Thyroid gland (tissue), 4 donors: Measurements from ENCODE around the gene MAP1LC3B. TPM values are rescaled to one million over a fixed set of nuclear protein-coding genes. Genes with fewer than 3 reads are reported as not detected.

Experiments used
- DNase-seq, 2 donors: peaks; one replicate each; pipeline ENCODE4 v3.0.0-alpha.2; 2019
- H3K27ac ChIP-seq, 3 donors: fragments of 200-600 bp; sonication (generic); 1 replicate in 2 of 3; 2 replicates in 1 of 3; pipeline ENCODE4 v1.5.1; 2016 to 2019; ENCODE audit warnings: mild to moderate bottlenecking in 1 of 3, moderate library complexity in 1 of 3
- H3K27me3 ChIP-seq: fragments of 200-600 bp; sonication (generic); one replicate; pipeline ENCODE4 v1.5.1; 2019
- H3K36me3 ChIP-seq, 2 donors: fragments of 200-600 bp; sonication (generic); one replicate each; pipeline ENCODE4 v1.5.1; 2016 to 2019
- H3K4me1 ChIP-seq, 2 donors: fragments of 200-600 bp; sonication (generic); one replicate each; pipeline ENCODE4 v1.5.1; 2017 to 2019
- H3K4me3 ChIP-seq, 3 donors: fragments of 200-600 bp; sonication (generic); replicated peaks in 1 of 3; 1 replicate in 2 of 3; 2 replicates in 1 of 3; pipeline ENCODE4 v1.5.1; 2016; ENCODE audit warnings: mild to moderate bottlenecking in 1 of 3
- H3K9me3 ChIP-seq: fragments of 200-600 bp; sonication (generic); one replicate; pipeline ENCODE4 v1.5.1; 2017
- POLR2A ChIP-seq, 2 donors: fragments of 450-650 bp; IDR thresholded peaks; one replicate each; pipeline ENCODE4 v1.6.1; 2017; ENCODE audit warnings: antibody characterized with exemption in 2 of 2, mild to moderate bottlenecking in 2 of 2, moderate library complexity in 1 of 2
- WGBS, 2 donors: methylation state at CpG; one replicate each; pipeline ENCODE4 v1.1.5; 2017; 5-methylcytosine and 5-hydroxymethylcytosine counted together
- intact Hi-C: fragments of 100-400 bp; cut with DNase I; formaldehyde crosslinking; loops from one replicate; pipeline ENCODE4 v1.15.1; 2023
- total RNA-seq, 4 donors: library from RNA; depleted of rRNA; stranded (reverse); fragments of >200 nt; gene quantifications; one replicate each; pipeline ENCODE4 v1.2.3, GENCODE V29; 2016
- TF ChIP-seq, protein P1 (sequence below), 6 experiments: fragments of 200-600 bp in 3 of 6; fragments of 450-650 bp in 3 of 6; sonication (generic) in 3 of 6; IDR thresholded peaks; one replicate each; pipeline ENCODE4 v1.5.1; 2016 to 2019; ENCODE audit warnings: antibody characterized with exemption in 6 of 6, mild to moderate bottlenecking in 2 of 6, inconsistent platforms in 1 of 6, moderate library complexity in 1 of 6

Gene MAP1LC3B
- total RNA-seq, 4 donors from 2014 or later = 51.8 to 84.3 (median 67.3) TPM

DNA sequence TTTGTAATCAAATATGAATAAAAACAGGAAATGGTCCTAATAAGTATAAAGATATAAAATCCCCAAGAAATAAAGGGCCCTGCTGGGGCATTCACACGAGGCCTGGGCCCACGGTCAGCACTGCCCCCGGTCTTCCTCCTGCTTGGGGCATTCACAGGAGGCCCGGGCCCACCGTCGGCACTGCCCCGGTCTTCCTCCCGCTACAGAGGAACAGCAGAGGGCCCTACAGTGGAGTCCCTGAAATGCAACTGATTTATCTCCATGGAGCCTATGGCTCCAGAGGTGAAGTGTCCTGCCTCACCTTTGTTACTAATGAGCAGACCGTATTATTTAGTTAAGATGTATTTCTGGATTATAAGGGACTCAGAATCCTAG lies 46.5 kb downstream of the MAP1LC3B start:
- Histone ChIP-seq H3K36me3 (no peaks in the 10 kb centered on the region), H3K27me3 (no peaks in the 10 kb centered on the region), H3K27ac (peak overlapping the region in 2 of 3 donors; percentile 7 to 69), H3K9me3 (no peaks in the 10 kb centered on the region), H3K4me3 (no peak overlapping the region), H3K4me1 (peaks cover 19 to 31% of the 10 kb centered on the region in 2 donors)
- no peak for DNase-seq
- intact Hi-C loops = no loop called here
- TF ChIP-seq, protein P1, sequence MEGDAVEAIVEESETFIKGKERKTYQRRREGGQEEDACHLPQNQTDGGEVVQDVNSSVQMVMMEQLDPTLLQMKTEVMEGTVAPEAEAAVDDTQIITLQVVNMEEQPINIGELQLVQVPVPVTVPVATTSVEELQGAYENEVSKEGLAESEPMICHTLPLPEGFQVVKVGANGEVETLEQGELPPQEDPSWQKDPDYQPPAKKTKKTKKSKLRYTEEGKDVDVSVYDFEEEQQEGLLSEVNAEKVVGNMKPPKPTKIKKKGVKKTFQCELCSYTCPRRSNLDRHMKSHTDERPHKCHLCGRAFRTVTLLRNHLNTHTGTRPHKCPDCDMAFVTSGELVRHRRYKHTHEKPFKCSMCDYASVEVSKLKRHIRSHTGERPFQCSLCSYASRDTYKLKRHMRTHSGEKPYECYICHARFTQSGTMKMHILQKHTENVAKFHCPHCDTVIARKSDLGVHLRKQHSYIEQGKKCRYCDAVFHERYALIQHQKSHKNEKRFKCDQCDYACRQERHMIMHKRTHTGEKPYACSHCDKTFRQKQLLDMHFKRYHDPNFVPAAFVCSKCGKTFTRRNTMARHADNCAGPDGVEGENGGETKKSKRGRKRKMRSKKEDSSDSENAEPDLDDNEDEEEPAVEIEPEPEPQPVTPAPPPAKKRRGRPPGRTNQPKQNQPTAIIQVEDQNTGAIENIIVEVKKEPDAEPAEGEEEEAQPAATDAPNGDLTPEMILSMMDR (IDR thresholded peaks at IDR 0.05) = no peak
- TF ChIP-seq POLR2A (IDR thresholded peaks at IDR 0.05) = no peak
- 81 to 86% methylated on average over 9 of the region's 9 CpGs for WGBS, 2 donors

DNA sequence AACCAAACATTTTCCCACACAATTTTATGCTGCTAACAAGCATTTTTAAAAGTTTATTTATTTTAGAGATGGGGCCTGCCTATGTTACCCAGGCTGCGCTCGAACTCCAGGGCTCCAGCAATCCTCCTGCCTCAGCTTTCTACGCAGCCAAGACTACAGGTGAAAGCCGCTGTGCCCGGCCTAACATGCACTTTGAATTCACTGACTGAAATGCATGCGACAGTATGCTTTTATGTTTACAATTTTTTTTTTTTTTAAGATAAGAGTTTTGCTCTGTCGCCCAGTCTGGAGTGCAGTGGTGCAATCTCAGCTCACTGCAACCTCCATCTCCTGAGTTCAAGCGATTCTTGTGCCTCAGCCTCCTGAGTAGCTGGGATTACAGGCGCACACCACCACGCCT lies 47.8 kb downstream of the MAP1LC3B start:
- Histone ChIP-seq H3K4me1 (peaks cover 19 to 31% of the 10 kb centered on the region in 2 donors), H3K4me3 (no peak overlapping the region), H3K27me3 (no peaks in the 10 kb centered on the region), H3K36me3 (no peaks in the 10 kb centered on the region), H3K9me3 (no peaks in the 10 kb centered on the region), H3K27ac (no peak overlapping the region)
- TF ChIP-seq POLR2A (IDR thresholded peaks at IDR 0.05) = no peak
- TF ChIP-seq, protein P1 (IDR thresholded peaks at IDR 0.05) = no peak
- no peak for DNase-seq
- intact Hi-C loops = no loop called here
- 97% methylated on average over 10 of the region's 10 CpGs for WGBS, 2 donors

DNA sequence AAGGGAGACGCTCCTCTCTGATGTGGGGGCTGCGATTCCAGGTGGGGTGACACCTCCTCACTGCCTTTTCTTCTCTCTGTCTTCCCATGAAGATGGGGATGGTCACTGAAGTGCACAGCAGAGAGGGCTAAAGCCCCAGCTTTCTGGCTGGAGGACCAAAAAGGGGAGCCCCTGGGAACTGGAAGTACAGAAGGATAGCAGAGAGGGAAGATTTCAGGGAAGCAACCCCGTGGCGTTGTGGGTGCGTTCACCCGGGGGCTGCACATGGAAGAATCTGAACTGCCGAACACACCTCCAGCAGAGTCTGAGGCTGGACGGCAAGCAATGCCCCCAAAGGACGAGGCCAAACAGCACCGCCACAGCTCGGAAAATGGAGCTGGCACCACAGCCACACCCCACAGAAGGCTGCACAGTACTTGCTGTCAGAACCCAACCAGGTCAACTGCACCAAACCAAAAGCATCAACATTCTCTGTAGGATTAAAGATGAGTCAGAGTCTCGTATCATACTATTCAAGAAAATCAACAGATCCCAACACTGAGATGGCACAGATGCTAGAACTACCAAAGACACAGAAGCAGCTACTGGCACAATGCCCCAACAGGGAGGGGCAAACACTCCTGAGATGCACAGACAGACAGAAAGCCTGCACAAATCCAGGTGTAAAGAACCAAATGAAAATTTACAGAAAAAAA lies 49.9 kb downstream of the MAP1LC3B start:
- no peak overlapping the region for H3K27ac ChIP-seq
- no peaks in the 10 kb centered on the region for H3K27me3 ChIP-seq
- 97 to 98% methylated on average over 8 to 12 of the region's 12 CpGs for WGBS, 2 donors
- peaks cover 0 to 4% of the 10 kb centered on the region in 2 donors for H3K36me3 ChIP-seq
- intact Hi-C loops = no loop called here
- TF ChIP-seq, protein P1 (IDR thresholded peaks at IDR 0.05) = no peak
- no peak for TF ChIP-seq POLR2A (IDR thresholded peaks at IDR 0.05)
- H3K4me3 ChIP-seq = no peak overlapping the region
- no peaks in the 10 kb centered on the region for H3K9me3 ChIP-seq
- no peak for DNase-seq
- H3K4me1 ChIP-seq = peaks cover 14% of the 10 kb centered on the region in 2 donors

- Histone ChIP-seq H3K4me3 (no peak overlapping the region), H3K27ac (no peak overlapping the region), H3K36me3 (peaks cover 3 to 4% of the 10 kb centered on the region in 2 donors), H3K9me3 (no peaks in the 10 kb centered on the region), H3K27me3 (no peaks in the 10 kb centered on the region), H3K4me1 (peaks cover 11% of the 10 kb centered on the region in 2 donors)
- intact Hi-C loops = no loop called here
- DNase-seq = no peak
- WGBS, 2 donors = 93 to 96% methylated on average over 4 of the region's 4 CpGs
- TF ChIP-seq, protein P1 (IDR thresholded peaks at IDR 0.05) = no peak
- no peak for TF ChIP-seq POLR2A (IDR thresholded peaks at IDR 0.05)
These were observed 50.4 kb downstream of the MAP1LC3B start for GRCh38 chr16:87442581-87442966.

- no peak overlapping the region for H3K27ac ChIP-seq
- H3K4me1 ChIP-seq = peaks cover 6% of the 10 kb centered on the region in 2 donors
- H3K4me3 ChIP-seq = no peak overlapping the region
- DNase-seq = no peak
- 94 to 95% methylated on average over 8 of the region's 8 CpGs for WGBS, 2 donors
- H3K27me3 ChIP-seq = no peaks in the 10 kb centered on the region
- peaks cover 4 to 5% of the 10 kb centered on the region in 2 donors for H3K36me3 ChIP-seq
- no peaks in the 10 kb centered on the region for H3K9me3 ChIP-seq
- no peak for TF ChIP-seq POLR2A (IDR thresholded peaks at IDR 0.05)
- TF ChIP-seq, protein P1 (IDR thresholded peaks at IDR 0.05) = no peak
- intact Hi-C loops = no loop called here
These were observed 50.9 kb downstream of the MAP1LC3B start for GRCh38 chr16:87443016-87443415.
